ENCODE measurements around the gene VARS2.
"Not testable (repeated sequence)": the region's sequence is repeated elsewhere in the genome, so short reads cannot be mapped to it uniquely, and the experiment has no call there.

VARS2 gene

DNA sequence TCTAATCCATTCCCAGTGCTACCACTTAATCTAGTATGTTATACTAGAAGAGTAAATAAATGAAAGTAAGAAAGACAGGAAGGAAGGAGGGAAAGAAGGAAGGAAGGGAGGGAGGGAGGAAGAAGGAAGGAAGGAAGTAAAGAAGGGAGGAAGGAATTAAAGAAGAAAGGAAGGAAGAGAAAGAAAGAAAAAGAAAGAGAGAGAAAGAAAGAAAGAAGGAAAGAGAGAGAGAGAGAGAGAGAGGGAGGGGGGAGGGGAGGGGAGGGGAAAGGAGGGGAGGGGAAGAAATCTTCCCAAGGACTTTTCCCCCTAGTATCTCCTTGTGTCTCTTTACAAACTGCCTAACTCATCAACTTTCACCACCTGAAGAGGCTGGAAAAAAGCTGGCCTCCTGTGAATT, 48.7 kb downstream of the VARS2 start:
- DNase-seq (ENCODE audit: low read depth in 2 of 2): no peak

DNA sequence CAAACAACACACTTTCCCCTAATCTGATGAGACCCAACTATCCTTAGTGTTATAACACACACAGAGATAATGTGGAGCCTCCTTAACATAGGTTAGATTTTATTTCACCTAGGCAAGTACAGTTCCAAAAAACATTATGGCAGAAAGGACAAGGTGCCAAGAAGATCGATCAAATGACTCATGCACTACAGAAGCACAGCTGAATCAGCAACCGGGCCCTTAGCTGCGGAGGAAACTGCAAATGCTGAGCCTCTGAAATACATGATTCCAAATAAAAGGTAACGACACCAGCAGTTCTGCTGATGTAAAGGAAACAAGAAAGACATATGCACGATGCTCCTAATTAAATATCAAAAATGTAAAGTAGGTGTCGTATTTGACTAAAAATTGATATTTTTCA, 49.6 kb downstream of the VARS2 start:
- no peak for DNase-seq (ENCODE audit: low read depth in 2 of 2)

DNA sequence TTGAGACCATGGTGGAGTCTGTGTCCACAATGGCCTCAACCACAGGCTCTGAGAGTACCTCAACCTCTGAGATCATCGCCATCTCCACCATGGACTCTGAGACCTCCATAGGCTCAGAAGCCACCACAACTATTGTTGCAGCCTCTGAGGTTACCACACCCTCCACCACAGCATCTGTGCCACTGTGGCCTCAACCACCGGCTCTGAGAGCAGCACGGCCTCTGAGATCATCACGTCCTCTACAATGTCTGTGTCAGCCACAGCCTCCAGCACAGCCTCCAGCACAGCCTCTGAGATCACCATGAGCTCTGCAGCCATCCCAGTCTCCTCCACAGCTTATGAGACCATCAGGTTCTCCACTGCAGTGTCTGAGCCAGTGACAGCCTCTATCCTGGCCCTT, 50.0 kb downstream of the VARS2 start:
- no peak for DNase-seq (ENCODE audit: low read depth in 2 of 2)

DNA sequence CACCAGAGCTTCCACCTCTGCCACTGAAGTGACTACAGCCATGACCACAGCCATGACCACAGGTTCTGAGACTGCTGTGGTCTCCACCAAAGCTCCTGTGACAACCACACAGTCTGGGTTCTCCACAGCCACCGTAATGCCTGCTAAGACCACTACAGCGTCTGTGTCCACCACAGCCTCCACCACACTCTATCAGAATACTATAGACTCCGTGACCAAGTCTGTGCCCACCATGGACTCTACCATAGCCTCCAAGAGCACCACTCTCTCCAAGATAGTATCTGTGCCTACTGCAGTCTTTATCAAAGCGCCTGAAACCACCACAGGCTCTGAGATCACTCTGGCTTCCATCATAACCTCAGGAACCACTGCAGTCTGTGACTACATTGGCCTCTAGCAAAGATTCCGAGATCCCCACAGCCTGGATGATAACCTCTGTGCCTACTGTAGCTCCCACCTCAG, 51.1 kb downstream of the VARS2 start:
- no peak for DNase-seq (ENCODE audit: low read depth in 2 of 2)

DNA sequence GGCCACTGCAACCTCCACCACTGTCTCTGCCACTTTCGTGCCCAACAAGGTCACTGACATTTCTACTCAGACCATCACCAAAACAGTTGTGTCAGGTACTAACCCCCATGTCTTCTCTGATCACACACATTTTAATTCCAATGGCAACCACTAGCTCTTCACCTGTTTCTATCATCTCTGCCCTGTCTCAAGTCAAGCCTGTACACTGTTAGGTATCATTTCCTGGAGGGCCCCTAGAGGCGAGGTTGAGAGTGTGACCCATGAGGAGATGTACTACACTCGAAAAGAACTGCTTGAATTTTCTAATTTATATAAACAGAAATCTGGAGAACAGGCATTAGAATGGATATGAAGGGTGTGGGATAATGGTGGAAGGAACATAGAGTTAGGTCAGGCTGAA, 52.1 kb downstream of the VARS2 start:
- no peak for DNase-seq (ENCODE audit: low read depth in 2 of 2)

DNA sequence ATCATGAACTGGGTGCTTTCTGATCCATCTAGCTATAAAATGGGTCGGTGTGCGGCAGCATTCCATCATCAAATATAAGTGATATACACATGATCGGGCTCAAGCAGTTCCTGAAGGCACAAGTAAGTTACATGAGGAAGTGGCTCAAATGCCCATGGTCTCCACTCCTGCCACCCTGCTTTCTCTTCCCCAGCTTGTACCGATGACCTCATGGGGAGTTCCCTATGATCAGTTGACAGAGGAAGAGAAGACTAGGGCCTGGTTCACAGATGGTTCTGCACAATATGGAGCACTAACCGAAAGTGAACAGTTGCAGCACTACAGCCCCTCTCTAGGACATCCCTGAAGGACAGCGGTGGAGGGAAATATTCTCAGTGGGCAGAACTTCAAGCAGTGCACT, 55.1 kb downstream of the VARS2 start:
- not testable (repeated sequence) for DNase-seq (ENCODE audit: low read depth in 2 of 2)

DNA sequence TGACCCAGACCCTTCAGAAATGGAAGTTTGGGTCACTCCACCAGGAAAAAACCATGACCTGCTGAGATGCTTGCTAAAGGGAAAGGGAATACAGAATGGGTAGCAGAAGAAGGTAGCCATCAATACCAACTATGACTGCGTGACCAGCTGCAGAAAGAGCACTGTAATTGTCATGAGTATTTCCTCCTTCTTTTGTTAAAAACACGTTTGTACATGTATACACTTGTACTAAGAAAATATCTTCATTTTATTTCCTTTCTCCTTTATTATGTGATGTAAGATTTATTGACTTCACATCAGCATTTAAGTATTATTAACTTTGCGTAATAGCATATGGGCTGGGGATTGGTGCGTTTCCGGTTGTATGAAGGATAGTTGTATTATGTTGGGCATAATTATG, 56.9 kb downstream of the VARS2 start:
- DNase-seq (ENCODE audit: low read depth in 2 of 2): no peak

DNA sequence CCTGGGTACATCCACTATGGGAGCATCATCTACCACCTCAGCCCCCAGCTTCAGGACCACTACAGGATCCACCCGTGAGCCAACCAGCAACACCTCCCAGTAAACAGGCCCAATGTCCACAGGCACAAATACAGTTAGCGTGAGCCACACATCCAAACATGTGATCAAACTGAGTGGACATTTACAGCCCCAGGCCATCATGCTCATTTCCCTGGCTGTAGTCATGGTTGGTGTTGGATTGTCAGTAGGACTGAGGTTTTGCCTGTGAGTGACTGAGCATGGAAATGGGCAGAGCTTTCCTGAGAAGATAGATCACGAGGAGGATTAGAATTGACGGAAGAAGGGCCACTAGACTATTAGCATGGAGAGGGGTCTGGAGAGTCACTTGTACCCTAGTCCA, 58.8 kb downstream of the VARS2 start:
- no peak for DNase-seq (ENCODE audit: low read depth in 2 of 2)

DNA sequence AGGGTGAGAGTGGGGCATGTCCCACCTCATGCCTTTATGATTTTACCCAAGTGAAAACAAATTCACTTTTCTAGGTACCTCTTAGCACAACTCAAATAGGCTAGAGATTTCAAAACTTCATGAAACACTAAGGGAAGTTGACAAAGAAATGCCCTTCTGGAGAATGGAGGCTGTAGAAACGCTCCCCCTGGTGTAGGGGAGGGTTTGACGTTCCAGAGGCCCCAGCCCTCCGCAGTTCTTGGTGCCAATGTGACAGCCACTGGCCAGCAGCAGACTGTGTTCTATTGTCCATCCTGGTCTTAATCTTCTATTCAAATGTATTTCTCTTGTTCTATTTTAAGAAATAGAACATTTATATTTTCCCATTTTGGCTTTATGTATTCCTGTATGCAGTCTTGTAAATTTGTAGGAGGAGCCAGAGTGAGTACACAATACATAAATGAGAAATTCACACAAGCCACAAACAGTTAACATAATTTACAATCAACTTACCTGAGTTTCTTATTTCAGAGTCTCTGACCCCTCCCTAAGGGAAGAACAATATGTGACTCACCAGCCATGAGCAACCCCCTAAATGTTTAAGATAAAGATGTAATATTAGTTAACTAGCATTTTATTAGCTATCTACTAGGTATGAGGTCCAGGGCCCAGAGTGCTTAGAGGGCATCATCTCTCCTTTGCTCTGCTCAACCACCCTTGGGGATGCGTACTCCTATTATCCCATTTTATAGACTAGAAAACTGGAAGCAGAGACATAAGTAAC, 60.6 kb downstream of the VARS2 start:
- DNase-seq (ENCODE audit: low read depth in 2 of 2): no peak

Measured in stimulated activated CD8-positive, alpha-beta memory T cell treated with anti-CD3 and anti-CD28 coated beads, Interleukin-15, amount 100 ng/mL, for 48 hours (primary cell).